ENCODE data around the gene WAPL.

- TF ChIP-seq CTCF (IDR thresholded peaks at IDR 0.05) (no peak), EP300 (IDR thresholded peaks at IDR 0.05) (no peak)
Observed at GRCh38 chr10:86506062-86506461, 15.5 kb downstream of the WAPL start.

Measured in sigmoid colon (tissue), 4 donors.